GM12872 (cell line): ENCODE measurements around the gene SACS.

Experiments
- CTCF ChIP-seq: IDR thresholded peaks from 3 replicates; pipeline ENCODE4 v1.5.1; 2011; ENCODE audit warnings: low read depth, mild to moderate bottlenecking, low read length, moderate library complexity; ENCODE audit not compliant: insufficient read depth

The SACS gene

GRCh38 chr13:23380534-23380933 lies 53.0 kb downstream of the SACS start:
- TF ChIP-seq CTCF, result no peak

GRCh38 chr13:23377983-23378632 lies 55.4 kb downstream of the SACS start:
- TF ChIP-seq CTCF, result no peak

- no peak for TF ChIP-seq CTCF
These were observed 55.9 kb downstream of the SACS start for GRCh38 chr13:23377579-23377978.

GRCh38 chr13:23375001-23375971 lies 58.2 kb downstream of the SACS start:
- TF ChIP-seq CTCF, result no peak

- no peak for TF ChIP-seq CTCF
These were observed 61.1 kb downstream of the SACS start for GRCh38 chr13:23372264-23372906.

GRCh38 chr13:23367907-23368306 lies 65.6 kb downstream of the SACS start:
- no peak for TF ChIP-seq CTCF

- no peak for TF ChIP-seq CTCF
These were observed 67.8 kb downstream of the SACS start for GRCh38 chr13:23365652-23366051.
